HG03095 (cell line): ENCODE data around the gene PDE4A.
A peak's percentile ranks its signal among the peaks of the same experiment; 100 is the strongest.
"Not testable (repeated sequence)": the region's sequence is repeated elsewhere in the genome, so short reads cannot be mapped to it uniquely, and the experiment has no call there.

Experiments used
- ATAC-seq: cut with Tn5 transposase; IDR thresholded peaks from one replicate; pipeline ENCODE4 v1.9.1; 2021; ENCODE audit warnings: moderate library complexity; ENCODE audit not compliant: unreplicated experiment

Gene PDE4A

DNA sequence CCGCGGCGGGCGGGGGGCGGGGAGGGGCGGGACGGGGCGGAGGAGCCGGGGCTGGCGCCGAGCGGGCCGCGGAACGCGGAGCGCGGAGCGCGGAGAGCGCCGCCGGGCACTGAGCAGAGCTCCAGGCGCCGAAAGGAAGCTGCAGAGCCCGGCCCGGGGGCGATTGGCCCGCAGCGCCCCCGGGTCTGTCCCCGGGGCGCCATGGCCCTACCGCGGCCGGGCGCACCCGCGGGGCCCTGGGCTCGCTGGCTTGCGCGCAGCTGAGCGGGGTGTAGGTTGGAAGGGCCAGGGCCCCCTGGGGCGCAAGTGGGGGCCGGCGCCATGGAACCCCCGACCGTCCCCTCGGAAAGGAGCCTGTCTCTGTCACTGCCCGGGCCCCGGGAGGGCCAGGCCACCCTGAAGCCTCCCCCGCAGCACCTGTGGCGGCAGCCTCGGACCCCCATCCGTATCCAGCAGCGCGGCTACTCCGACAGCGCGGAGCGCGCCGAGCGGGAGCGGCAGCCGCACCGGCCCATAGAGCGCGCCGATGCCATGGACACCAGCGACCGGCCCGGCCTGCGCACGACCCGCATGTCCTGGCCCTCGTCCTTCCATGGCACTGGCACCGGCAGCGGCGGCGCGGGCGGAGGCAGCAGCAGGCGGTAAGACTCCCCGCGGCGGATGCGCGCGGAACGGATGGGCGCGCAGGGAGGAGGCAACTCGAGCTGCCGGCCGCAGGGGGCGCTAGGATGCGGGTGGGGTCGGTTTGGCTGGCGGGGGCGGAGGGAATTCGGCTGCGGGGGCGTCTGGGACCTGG is at the start of gene PDE4A:
Gene PDE4A (plus strand): TSS at position 95 of the 796 bp plus-strand sequence. CDS start 227 bp downstream, at position 322.
- ATAC-seq = no peak

DNA sequence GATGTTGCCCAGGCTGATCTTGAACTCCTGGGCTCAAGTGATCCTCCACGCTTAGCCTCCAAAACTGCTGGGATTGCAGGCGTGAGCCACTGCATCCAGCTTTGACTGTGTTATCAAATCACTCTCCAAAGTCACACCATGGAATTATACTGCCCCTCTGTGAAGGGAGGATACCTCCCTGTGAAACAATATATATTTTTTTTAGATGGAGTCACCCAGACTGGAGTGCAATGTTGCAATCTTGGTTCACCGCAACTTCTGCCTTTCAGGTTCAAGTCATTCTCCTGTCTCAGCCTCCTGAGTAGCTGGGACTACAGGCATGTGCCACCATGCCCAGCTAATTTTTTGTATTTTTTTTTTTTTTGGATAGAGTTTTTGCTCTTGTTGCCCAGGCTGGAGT is 47.6 kb upstream of the PDE4A start:
- no peak for ATAC-seq

DNA sequence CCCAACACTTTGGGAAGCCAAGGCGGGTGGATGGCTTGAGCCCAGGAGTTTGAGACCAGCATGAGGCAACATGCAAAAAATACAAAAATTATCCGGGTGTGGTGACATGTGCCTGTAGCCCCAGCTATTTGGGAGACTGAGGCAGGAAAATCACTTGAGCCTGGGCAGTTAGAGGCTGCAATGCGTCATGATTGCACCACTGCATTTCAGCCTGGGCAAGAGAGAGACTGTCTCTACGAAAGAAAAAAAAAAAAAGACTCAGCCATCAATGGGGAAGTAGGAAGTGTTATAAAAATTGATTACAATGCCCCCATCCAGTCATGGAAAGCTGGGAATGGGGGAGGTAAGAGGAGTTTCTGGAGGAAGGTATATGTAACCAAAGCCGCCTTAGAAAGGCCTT is 45.4 kb upstream of the PDE4A start:
- ATAC-seq = no peak

DNA sequence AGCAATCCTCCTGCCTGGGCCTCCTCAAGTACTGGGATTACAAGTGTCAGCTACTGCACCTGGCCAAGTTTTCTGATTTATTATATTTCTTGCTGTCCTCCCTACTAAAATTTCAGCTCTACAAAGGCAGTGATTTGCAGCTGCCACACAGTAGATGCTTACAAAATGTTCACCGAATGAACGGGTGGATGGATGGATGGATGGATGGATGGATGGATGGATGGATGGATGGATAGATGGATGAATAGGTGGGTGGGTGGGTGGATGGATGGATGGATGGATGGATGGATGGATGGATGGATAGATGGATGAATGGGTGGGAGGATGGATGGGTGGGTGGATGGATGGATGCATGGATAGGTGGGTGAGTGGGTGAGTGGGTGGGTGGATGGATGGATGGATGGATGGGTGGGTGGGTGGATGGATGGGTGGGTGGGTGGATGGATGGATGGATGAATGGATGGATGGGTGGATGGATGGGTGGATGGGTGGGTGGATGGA is 43.1 kb upstream of the PDE4A start:
- ATAC-seq = not testable (repeated sequence)

DNA sequence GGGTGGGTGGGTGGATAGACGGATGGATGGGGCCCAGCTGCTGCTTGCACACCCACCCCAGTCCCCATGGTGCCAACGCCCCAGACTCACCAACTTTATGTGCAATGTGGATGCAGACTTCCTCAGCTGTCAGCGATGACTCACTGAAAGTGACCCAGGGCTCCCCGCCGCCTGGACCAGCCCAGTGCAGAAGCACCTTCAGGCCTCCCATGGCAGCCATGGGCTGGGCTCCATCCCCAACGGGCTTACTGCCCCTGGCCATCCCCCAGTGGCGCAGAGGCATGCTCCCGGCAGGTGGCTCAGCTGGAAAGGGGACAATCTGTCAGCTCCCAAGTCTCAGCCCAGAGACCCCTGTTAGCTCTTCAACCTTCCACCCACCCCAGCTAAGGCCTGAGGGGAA is 42.2 kb upstream of the PDE4A start:
- ATAC-seq = no peak

DNA sequence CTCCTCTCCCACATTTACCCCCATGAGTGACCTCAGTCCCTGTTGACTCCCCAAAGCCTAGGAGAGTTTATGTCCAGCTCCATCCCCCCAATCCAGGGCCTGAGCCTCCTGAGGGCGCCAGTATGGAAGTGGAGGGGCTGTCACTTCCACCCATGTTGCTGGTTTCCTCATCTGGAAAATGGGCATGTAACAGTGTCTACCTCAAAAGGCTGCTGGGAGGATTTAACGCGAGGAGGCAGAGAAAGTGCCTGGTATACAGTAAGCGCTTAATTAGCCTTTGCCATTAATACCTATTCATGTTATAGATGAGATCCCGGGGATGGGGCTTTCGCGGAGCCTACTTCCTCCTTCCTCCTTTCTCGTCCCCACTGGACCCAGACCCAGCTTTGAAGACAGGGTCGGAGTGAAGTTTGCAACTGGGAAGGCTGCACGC is 40.4 kb upstream of the PDE4A start:
- ATAC-seq = no peak

DNA sequence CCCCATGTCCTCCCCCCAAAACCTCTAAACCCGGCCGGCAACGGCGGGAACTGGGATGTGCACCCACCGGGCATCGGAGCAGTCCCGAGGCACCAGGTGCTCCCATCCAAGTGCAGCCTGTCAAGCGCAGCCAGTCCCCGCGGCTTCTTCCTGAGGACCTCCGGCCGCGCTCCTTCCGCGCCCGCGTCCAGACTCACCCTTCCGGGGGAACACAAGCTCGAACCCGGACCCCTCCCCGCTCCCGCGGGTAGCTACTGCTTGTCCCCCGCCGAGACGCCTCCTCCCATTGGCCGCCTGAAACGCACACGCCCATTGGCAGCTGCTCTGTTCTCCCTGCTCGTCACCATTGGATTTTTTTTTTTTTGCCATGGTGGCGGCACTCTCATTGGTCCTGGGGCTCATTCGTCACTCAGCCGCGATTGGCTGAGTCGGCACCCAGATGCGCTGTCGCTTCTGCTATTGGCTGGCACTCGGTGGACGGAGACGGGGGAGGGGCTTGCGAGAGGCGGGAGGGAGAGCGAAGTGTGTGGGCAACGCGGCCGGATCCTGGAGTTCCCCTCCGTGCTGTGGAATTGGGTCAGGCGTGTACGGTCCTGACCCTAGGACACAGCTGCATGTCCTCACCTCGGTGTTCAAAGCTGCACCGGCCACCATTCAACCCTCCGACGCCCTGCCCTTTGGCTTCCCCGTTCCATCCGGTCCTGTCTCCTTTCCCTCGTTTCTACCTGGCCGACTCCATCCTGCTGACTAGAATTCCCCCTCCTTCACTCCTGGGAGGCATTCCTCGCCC is 39.8 kb upstream of the PDE4A start, which contains the start of gene TYK2:
Gene TYK2 (minus strand): TSS at position 260 of the 790 bp plus-strand sequence. CDS start 2,166 bp downstream, outside the sequence.
- ATAC-seq = peak; percentile 94

DNA sequence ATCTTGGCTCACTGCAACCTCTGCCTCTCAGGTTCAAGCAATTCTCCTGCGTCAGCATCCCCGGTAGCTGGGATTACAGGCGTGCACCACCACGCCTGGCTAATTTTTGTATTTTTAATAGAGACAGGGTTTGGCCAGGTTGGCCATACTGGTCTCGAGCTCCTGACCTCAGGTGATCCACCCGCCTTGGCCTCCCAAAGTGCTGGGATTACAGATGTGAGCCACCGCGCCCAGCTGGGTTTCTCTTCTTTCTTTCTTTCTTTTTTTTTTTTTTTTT is 37.2 kb upstream of the PDE4A start:
- ATAC-seq = not testable (repeated sequence)

DNA sequence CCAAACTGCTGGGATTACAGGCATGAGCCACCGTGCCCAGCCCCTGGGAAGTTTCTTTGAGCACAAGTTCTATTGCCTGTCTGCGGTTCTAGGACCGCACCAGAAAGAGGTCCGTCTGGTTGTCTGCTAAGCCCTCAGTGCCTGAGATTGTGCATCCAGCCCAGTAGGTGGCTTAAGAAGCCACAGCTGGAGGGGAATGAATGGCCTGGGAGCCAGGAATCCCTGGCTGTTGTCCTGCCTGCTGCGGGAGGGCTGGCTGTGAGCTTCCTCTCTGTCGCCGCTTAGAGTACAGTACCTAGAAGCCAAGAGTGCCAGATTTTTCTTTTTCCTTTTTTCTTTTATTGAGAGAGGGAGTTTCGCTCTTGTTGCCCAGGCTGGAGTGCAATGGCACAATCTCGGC is 35.8 kb upstream of the PDE4A start:
- no peak for ATAC-seq

DNA sequence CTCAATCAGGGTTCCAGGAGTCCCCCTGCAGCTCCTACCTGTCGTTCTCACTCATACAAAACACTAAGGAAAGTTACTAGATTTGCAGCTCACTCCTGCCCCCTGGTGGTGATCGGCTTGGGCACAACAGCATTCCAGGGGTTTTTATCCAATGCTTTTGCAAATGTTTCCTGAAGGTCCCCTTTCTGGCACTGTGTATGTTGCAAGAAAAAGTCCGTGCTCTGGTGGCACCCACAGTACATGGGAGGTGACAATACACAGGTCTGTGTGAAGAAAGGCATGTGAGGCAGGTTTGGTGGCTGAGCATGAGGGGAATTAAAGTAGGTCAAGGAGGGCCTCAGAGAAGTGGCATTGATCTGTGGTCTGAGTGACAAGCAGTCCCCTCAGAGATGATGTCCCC is 31.4 kb upstream of the PDE4A start:
- no peak for ATAC-seq

DNA sequence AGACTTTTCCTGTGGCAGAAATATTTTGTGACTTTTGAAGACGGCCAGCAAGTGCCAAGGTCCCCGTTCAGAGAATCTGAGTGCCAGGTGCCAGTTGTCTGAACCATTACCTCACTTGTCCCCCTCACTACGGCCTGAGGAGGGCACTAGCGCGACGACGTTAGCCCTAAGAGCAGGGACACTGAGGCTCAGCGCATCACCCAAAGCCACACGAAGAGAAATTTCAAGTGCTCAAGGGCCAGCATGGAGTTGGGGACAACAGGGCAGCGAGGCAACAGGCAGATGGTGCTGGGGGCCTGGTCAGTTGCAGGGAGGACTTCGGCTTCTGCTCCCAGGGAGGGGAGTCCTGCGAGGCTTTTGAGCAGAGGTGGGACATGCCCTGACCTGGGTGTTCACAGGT is 30.5 kb upstream of the PDE4A start:
- ATAC-seq = no peak

DNA sequence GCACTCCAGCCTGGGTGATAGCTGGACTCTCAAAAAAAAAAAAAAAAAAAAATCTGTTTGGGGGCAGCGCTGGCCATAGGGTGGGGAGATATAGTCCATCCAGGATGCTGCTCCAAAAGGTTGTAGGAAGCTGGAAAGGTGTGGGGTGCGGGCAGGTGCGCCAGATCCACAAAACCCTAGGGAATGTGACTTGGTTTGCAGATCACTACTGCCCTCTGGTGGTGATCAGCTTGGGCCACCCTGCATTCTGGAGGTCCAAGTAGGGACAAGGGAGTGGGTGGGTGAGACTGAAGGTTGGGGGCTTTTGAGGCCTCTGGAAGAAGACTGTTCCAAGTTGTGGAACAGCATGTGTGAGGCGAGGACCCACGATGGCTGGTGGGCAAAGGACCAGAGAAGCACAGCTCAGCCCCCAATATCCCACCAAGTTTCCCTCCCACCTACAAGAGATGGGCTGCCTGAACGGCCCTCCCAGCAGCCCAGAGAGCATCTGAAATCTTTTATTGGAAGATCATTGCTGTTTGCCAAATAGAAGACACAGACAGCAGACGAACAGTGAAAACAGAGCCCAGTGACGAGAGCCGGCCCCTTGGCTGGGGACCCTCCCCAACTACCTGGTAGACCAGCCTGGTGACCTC is 29.6 kb upstream of the PDE4A start:
- ATAC-seq = no peak

DNA sequence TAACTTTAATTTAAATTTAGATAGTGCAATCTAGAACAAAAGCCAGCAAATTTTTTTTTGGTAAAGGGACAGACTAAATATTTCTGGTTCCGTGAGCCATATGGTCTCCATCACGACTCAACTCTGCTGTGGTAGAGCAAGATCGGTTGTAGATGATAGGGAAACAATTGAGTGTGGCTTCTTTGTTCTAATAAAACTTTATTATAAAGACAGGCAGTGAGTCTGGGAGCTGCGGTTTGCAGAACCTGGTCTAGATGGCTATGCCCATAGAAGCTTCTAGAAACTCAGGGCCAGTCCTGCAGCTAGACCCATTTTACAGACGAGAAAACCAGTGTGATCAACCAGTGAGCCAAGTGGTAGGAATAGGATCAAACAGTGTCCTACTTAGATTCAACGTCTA is 28.2 kb upstream of the PDE4A start:
- ATAC-seq = no peak

DNA sequence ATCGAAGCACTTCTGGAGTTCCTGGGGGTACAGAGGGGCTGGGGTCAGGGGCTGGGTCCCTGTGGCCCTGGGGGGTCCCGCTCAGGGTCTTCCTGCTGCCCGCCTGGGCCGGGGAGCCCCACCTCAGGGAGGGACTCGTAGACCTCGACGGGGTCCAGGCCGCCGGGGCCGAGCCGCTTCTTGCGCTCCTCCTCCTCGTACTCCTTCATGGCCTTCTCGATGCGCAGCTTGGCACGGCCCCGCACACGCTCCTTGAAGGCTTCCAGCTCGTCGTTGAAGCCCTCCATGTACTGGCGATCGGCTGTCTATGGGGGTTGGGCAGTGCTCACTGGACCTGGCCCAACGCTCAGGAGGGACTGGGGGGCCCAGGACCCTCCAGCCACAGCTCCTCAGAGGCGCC is 27.2 kb upstream of the PDE4A start:
- ATAC-seq = no peak

DNA sequence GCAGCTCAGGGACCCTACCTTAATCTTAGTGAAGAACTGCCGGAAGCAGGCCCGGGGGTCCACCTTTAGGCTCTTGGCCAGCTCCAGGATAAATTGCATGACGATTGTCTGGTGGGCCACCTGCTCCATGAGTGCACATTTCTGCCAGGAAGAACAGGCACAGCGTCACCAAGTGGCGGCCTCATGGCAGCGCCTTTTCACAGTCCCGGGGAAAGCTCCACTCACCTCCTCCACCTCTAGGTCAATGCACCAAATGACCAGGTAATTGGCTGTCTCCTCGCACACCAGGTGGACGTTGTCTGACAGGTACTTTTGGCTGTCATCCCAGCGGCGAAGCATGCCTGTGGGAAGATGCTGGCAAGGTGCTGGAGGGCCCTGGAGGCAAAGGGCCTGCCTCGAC is 25.3 kb upstream of the PDE4A start:
- no peak for ATAC-seq

DNA sequence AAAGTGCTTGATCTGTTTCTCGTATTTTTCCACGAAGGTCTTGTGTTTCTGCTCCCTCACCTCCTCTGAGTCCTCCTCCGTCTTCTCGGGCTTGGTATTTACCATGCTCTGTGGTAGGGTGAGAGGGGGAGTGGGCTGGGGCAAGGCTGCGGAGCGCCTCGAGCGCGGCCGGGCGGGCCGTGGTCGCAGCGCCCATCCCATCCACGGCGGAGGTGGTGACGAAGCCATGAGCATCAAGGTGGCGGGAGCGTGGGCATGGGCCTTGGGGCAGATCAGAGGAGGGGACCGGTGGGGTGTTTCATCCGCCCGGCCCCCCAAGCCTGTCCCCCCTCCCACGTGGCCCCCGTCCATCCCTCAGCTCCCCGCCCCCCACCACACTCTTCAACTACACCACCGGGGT is 24.9 kb upstream of the PDE4A start:
- ATAC-seq = no peak

DNA sequence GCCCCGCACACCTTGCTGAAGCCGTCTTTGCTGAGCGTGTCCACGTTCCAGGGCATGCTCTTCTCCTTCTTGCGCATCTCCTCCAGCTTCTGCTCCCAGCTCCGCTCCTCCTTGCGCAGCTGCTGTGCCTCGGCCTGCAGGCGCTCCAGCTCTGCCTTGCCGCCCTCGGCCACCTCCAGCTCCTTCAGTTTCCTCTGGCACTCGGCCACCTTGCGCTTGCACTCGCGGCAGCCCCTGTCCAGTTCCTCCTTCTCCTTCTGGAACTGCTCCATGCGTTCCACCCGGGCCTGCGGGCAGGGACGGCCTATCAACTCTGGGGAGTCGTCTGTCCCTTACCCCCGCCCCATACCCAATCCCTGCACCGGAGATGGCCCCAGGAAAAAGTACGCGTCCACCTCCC is 24.4 kb upstream of the PDE4A start:
- ATAC-seq = no peak

DNA sequence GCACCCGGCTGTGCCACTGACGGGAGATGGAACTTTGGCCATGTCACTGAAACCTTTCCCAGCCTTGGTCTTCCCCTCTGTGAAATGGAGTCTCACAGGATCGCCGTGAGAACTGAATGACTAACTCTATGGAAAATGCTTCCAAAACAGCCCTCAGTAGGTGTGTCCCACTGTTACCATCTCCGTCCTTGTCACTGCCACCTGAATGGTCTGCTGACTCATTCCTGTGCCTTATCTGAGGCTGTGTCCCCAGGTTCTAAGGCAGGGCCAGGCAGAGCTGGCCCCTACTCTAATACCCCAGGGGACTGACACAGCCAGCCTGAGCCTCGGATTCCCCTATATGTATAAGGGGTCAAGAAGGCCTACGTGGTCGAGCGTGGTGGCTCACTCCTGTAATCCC is 21.5 kb upstream of the PDE4A start:
- ATAC-seq = no peak

DNA sequence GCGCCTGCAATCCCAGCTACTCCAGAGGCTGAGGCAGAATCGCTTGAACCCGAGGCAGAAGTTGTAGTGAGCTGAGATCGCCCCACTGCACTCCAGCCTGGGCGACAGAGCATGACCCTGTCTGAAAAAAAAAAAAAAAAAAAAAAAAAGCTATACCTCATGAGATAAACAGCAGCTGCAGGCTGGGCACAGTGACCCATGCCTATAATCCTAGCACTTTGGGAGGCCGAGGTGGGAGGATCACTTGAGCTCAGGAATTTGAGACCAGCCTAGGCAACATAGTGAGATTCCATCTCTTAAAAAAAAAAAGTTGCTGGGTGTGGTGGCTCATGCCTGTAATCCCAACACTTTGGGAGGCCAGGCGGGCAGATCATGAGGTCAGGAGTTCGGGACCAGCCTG is 21.0 kb upstream of the PDE4A start:
- not testable (repeated sequence) for ATAC-seq

DNA sequence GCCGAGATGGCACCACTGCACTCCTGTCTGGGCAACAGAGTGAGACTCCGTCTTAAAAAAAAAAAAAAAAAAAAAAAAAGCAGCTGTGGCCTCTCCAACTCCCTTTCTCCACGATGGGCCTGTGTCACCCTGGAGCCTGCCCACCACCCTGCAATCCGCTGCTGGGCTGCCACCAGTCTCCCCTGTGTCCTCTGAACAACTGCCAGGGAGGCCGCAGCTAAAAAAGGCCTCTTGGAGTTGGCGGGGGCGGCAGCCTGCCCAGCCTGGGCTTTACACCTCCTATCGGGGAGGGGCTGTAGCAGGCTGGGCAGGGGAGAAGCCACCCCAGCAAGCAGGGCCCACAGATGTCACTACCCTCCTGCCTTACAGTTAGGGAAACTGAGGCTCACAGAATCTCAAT is 20.5 kb upstream of the PDE4A start:
- ATAC-seq = no peak

DNA sequence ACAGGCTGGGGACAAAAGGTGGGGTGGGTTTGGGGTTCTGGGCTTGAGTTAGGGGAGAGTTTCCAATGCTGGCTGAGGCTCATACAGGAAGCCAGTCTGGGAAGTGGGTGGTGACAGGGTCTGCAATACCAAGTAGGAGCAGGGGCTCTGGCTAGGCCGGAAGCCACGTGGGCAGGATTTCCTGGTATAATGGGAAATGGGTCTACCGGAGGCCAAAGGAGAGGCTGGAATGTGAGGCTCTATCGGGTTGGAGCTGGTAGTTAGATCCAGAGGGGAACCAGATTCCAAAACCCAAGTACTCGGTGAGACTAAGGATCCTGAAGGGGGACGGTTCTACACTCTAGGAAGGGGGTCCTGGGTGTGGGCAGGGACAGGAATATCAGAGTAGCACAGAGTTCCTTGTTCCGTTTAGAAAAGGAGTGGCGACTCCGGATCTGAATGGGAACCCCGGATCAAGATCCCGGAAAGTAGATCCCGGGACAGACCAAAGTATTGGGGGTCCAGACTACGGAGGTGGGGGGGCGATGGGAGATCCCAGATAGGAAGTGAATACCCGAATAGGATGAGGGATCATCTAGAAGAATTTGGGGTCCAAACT is 17.8 kb upstream of the PDE4A start:
- ATAC-seq = no peak
